HCT116 (cell line): ENCODE results near the gene CFAP57. TPM values are rescaled to one million over a fixed set of nuclear protein-coding genes. Genes with fewer than 3 reads are reported as not detected.

Experiments used
- ATAC-seq: fragments of 200-7000 bp; cut with Tn5 transposase; 2 replicates; pipeline ENCODE4 v1.9.1; 2020; ENCODE audit warnings: mild to moderate bottlenecking, moderate library complexity
- BruUV-seq: library from RNA; stranded (reverse); fragments of 400-500 nt; replicated peaks from 2 replicates; lab custom pipeline; 2021; lab: Mats Ljungman, UMichigan
- CTCF ChIA-PET: fragments of 300-600 bp; sonication (Branson Sonifier 250); formaldehyde crosslinking; loops from one replicate; lab custom pipeline; 2021; ENCODE audit warnings: antibody characterized with exemption; lab: Charles Lee
- POLR2A ChIA-PET: fragments of 300-600, 350-600 bp; sonication (Branson Sonifier 250); formaldehyde crosslinking; loops from one replicate; lab custom pipeline; 2021; ENCODE audit warnings: antibody characterized with exemption; lab: Charles Lee
- RAD21 ChIA-PET, 2 experiments: fragments of 300-600 bp; sonication (Branson Sonifier 250); formaldehyde crosslinking; loops; one replicate each; lab custom pipeline; 2023; ENCODE audit warnings: low total read pairs in 2 of 2; ENCODE audit not compliant: uncharacterized antibody in 2 of 2, unreplicated experiment in 2 of 2, low non-redundant PET in 1 of 2; lab: Charles Lee
- DNase-seq: peaks from one replicate; pipeline ENCODE4 v3.0.0-alpha.2; 2010; ENCODE audit warnings: low read depth, low spot score
- H2AFZ ChIP-seq: fragments of 200-600 bp; shearing (Covaris generic), sonication (generic); 2 replicates; pipeline ENCODE4 v1.6.1; 2017; ENCODE audit warnings: low read depth, mixed run types, mixed read lengths, antibody characterized with exemption, low read length; ENCODE audit not compliant: poor library complexity, severe bottlenecking
- H3K27ac ChIP-seq: 2 replicates; pipeline ENCODE4 v1.5.1; 2012; ENCODE audit warnings: low read depth, low read length
- H3K27me3 ChIP-seq: fragments of 200-600 bp; sonication (generic); 2 replicates; pipeline ENCODE4 v1.6.1; 2016; ENCODE audit warnings: mixed run types, low read length, mixed read lengths; ENCODE audit not compliant: insufficient read depth
- H3K36me3 ChIP-seq, 2 experiments: fragments of 200-500 bp in 1 of 2; fragments of 200-600 bp in 1 of 2; sonication (Bioruptor generic) in 1 of 2; sonication (generic) in 1 of 2; 2 replicates each; pipeline versions ENCODE4 v1.5.1 to v1.6.1; 2014 to 2016; ENCODE audit warnings: low read length in 2 of 2, inconsistent platforms in 1 of 2, mixed read lengths in 1 of 2, mixed run types in 1 of 2; ENCODE audit not compliant: insufficient read depth in 2 of 2, control insufficient read depth in 1 of 2
- H3K4me1 ChIP-seq, 2 experiments: fragments of 200-600 bp in 1 of 2; sonication (generic) in 1 of 2; 2 replicates each; pipeline versions ENCODE4 v1.5.1 to v1.6.1; 2012 to 2017; ENCODE audit warnings: low read length in 2 of 2, inconsistent platforms in 1 of 2, mild to moderate bottlenecking in 1 of 2, mixed read lengths in 1 of 2, mixed run types in 1 of 2, moderate library complexity in 1 of 2; ENCODE audit not compliant: insufficient read depth in 2 of 2, control insufficient read depth in 1 of 2
- H3K4me2 ChIP-seq: fragments of 200-600 bp; sonication (generic); 2 replicates; pipeline ENCODE4 v1.6.1; 2017; ENCODE audit warnings: mixed run types, low read length, mixed read lengths
- H3K4me3 ChIP-seq, 2 experiments: fragments of 200-600 bp in 1 of 2; sonication (generic) in 1 of 2; replicated peaks in 1 of 2; 2 replicates each; pipeline ENCODE4 v1.5.1; 2011 to 2016; ENCODE audit warnings: low read length in 2 of 2, control low read depth in 1 of 2, low read depth in 1 of 2, mild to moderate bottlenecking in 1 of 2, mixed read lengths in 1 of 2, mixed run types in 1 of 2
- H3K79me2 ChIP-seq: fragments of 200-600 bp; sonication (generic); 2 replicates; pipeline ENCODE4 v1.6.1; 2017; ENCODE audit warnings: mild to moderate bottlenecking, mixed run types, low read length, moderate library complexity, mixed read lengths; ENCODE audit not compliant: insufficient read depth
- H3K9ac ChIP-seq: fragments of 200-600 bp; sonication (generic); 2 replicates; pipeline ENCODE4 v1.6.1; 2016; ENCODE audit warnings: low read length, mixed read lengths
- H3K9me2 ChIP-seq: fragments of 200-600 bp; sonication (generic), shearing (Covaris generic); 2 replicates; pipeline ENCODE4 v1.6.1; 2017; ENCODE audit warnings: mixed run types, mild to moderate bottlenecking, moderate library complexity; ENCODE audit not compliant: insufficient read depth
- H3K9me3 ChIP-seq, 2 experiments: fragments of 200-500 bp in 1 of 2; fragments of 200-600 bp in 1 of 2; sonication (Bioruptor generic) in 1 of 2; sonication (generic) in 1 of 2; 2 replicates each; pipeline ENCODE4 v1.6.1; 2014 to 2017; ENCODE audit warnings: low read length in 2 of 2, mixed read lengths in 2 of 2, inconsistent platforms in 1 of 2, low read depth in 1 of 2, mild to moderate bottlenecking in 1 of 2, mixed run types in 1 of 2, moderate library complexity in 1 of 2; ENCODE audit not compliant: control insufficient read depth in 1 of 2, insufficient read depth in 1 of 2
- H4K20me1 ChIP-seq: fragments of 200-600 bp; sonication (generic), shearing (Covaris generic); 2 replicates; pipeline ENCODE4 v1.6.1; 2017; ENCODE audit warnings: mixed run types, mild to moderate bottlenecking, moderate library complexity; ENCODE audit not compliant: insufficient read depth
- CEBPB ChIP-seq: IDR thresholded peaks from 2 replicates; pipeline ENCODE4 v1.6.1; 2012; ENCODE audit warnings: low read depth
- EGR1 ChIP-seq: IDR thresholded peaks from 2 replicates; pipeline ENCODE4 v1.6.1; 2012; ENCODE audit warnings: low read depth
- EZH2 ChIP-seq: fragments of 200-600 bp; sonication (generic); IDR thresholded peaks from 2 replicates; pipeline ENCODE4 v1.6.1; 2017; ENCODE audit warnings: antibody characterized with exemption, mixed run types
- EZH2phosphoT487 ChIP-seq: fragments of 200-600 bp; IDR thresholded peaks from 2 replicates; pipeline ENCODE4 v1.6.1; 2018; ENCODE audit warnings: antibody characterized with exemption, borderline replicate concordance
- JUND ChIP-seq: IDR thresholded peaks from 2 replicates; pipeline ENCODE4 v1.6.1; 2012
- POLR2AphosphoS5 ChIP-seq: IDR thresholded peaks from 2 replicates; pipeline ENCODE4 v1.6.1; 2011; ENCODE audit warnings: mild to moderate bottlenecking, low read depth, low read length, moderate library complexity
- RAD21 ChIP-seq: IDR thresholded peaks from 2 replicates; pipeline ENCODE4 v1.6.1; 2012; ENCODE audit warnings: low read depth, mild to moderate bottlenecking
- SP1 ChIP-seq: IDR thresholded peaks from 2 replicates; pipeline ENCODE4 v1.6.1; 2012; ENCODE audit warnings: low read depth
- YY1 ChIP-seq: IDR thresholded peaks from 2 replicates; pipeline ENCODE4 v1.6.1; 2011; ENCODE audit warnings: low read length, low read depth, moderate library complexity, mild to moderate bottlenecking; ENCODE audit not compliant: insufficient replicate concordance; ENCODE audit errors: extremely low read depth
- ZFX ChIP-seq: fragments of 450-650 bp; IDR thresholded peaks from 2 replicates; pipeline ENCODE4 v1.6.1; 2017
- ZNF274 ChIP-seq: fragments of 200-500 bp; sonication (Bioruptor generic); IDR thresholded peaks from 2 replicates; pipeline ENCODE4 v1.6.1; 2014; ENCODE audit warnings: mild to moderate bottlenecking, low read depth, low read length, inconsistent platforms
- intact Hi-C: fragments of 100-400 bp; cut with micrococcal nuclease; formaldehyde crosslinking; loops from 2 replicates; pipeline ENCODE4 v1.10.0; 2022
- total RNA-seq: library from RNA; stranded (reverse); gene quantifications from one replicate; pipeline ENCODE4 v1.2.1, GENCODE V29; 2021; ENCODE audit not compliant: unreplicated experiment
- TF ChIP-seq, protein P1 (sequence below): IDR thresholded peaks from 2 replicates; pipeline ENCODE4 v1.6.1; 2011; ENCODE audit warnings: mild to moderate bottlenecking, low read length, moderate library complexity; ENCODE audit not compliant: insufficient replicate concordance; ENCODE audit errors: extremely low read depth
- TF ChIP-seq, protein P2 (sequence below): IDR thresholded peaks from 2 replicates; pipeline ENCODE4 v1.6.1; 2012; ENCODE audit warnings: low read depth
- TF ChIP-seq, protein P3 (sequence below), 3 experiments: fragments of 200-600 bp in 1 of 3; sonication (generic) in 1 of 3; IDR thresholded peaks in 2 of 3; conservative IDR thresholded peaks in 1 of 3; 2 replicates each; pipeline ENCODE4 v1.5.1; 2012 to 2017; ENCODE audit warnings: low read depth in 2 of 3, low read length in 2 of 3, antibody characterized with exemption in 1 of 3, borderline replicate concordance in 1 of 3, control low read depth in 1 of 3, mild to moderate bottlenecking in 1 of 3, mixed read lengths in 1 of 3, mixed run types in 1 of 3, moderate library complexity in 1 of 3; ENCODE audit not compliant: insufficient read depth in 1 of 3
- TF ChIP-seq, protein P4 (sequence below): IDR thresholded peaks from 2 replicates; pipeline ENCODE4 v1.6.1; 2012

Gene CFAP57
- total RNA-seq, 1 experiment from 2014 or later: 0.49 TPM

DNA sequence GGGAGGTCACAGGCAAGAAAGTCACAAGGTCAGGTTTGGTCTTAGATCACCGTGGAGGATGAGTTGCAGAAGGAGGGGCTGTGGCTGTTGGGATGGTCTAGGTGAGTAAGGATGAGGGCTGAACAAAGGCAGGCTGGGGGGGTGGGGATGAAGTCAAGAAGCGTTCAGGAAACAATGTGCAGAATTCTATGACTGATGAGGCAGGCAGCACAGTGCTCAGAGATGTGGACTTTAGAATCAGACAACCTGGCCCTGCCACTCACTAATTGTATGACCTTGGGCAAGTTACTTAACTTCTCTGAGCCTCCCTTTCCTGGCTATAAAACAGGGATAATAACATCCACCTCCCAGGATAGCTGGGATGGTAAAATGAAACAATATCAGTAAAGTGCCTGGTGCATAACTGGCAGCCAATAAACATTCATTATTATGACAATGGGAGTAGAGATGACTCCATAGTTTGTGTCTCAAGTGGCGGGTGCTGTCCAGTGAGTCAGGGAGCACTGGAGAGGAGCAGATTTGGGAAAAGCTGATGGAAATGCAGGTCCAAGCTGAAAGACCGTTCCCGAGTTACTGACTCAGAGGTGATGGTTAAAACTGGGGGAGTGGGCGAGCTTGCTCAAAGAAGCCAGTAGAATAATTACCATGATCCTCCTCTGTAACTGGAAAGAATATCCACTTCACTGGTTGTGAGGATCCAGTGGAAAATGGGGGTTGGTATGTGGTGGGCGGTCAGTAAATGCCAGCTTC is 130.8 kb downstream of the CFAP57 start:
- H3K4me2 ChIP-seq: no peak overlapping the region
- H3K4me1 ChIP-seq: peaks cover 0 to 7% of the 10 kb centered on the region in 2 experiments; a peak in 1 of 4 replicates
- no peak overlapping the region for H2AFZ ChIP-seq
- BruUV-seq: no TSS peak
- TF ChIP-seq, protein P1, sequence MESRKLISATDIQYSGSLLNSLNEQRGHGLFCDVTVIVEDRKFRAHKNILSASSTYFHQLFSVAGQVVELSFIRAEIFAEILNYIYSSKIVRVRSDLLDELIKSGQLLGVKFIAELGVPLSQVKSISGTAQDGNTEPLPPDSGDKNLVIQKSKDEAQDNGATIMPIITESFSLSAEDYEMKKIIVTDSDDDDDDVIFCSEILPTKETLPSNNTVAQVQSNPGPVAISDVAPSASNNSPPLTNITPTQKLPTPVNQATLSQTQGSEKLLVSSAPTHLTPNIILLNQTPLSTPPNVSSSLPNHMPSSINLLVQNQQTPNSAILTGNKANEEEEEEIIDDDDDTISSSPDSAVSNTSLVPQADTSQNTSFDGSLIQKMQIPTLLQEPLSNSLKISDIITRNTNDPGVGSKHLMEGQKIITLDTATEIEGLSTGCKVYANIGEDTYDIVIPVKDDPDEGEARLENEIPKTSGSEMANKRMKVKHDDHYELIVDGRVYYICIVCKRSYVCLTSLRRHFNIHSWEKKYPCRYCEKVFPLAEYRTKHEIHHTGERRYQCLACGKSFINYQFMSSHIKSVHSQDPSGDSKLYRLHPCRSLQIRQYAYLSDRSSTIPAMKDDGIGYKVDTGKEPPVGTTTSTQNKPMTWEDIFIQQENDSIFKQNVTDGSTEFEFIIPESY: no peak
- TF ChIP-seq EZH2phosphoT487: no peak
- TF ChIP-seq POLR2AphosphoS5: no peak
- TF ChIP-seq, protein P2, sequence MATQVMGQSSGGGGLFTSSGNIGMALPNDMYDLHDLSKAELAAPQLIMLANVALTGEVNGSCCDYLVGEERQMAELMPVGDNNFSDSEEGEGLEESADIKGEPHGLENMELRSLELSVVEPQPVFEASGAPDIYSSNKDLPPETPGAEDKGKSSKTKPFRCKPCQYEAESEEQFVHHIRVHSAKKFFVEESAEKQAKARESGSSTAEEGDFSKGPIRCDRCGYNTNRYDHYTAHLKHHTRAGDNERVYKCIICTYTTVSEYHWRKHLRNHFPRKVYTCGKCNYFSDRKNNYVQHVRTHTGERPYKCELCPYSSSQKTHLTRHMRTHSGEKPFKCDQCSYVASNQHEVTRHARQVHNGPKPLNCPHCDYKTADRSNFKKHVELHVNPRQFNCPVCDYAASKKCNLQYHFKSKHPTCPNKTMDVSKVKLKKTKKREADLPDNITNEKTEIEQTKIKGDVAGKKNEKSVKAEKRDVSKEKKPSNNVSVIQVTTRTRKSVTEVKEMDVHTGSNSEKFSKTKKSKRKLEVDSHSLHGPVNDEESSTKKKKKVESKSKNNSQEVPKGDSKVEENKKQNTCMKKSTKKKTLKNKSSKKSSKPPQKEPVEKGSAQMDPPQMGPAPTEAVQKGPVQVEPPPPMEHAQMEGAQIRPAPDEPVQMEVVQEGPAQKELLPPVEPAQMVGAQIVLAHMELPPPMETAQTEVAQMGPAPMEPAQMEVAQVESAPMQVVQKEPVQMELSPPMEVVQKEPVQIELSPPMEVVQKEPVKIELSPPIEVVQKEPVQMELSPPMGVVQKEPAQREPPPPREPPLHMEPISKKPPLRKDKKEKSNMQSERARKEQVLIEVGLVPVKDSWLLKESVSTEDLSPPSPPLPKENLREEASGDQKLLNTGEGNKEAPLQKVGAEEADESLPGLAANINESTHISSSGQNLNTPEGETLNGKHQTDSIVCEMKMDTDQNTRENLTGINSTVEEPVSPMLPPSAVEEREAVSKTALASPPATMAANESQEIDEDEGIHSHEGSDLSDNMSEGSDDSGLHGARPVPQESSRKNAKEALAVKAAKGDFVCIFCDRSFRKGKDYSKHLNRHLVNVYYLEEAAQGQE: no peak
- TF ChIP-seq RAD21: no peak
- TF ChIP-seq JUND: no peak
- TF ChIP-seq SP1: no peak
- TF ChIP-seq EGR1: no peak
- no peak for TF ChIP-seq ZFX
- TF ChIP-seq, protein P3, sequence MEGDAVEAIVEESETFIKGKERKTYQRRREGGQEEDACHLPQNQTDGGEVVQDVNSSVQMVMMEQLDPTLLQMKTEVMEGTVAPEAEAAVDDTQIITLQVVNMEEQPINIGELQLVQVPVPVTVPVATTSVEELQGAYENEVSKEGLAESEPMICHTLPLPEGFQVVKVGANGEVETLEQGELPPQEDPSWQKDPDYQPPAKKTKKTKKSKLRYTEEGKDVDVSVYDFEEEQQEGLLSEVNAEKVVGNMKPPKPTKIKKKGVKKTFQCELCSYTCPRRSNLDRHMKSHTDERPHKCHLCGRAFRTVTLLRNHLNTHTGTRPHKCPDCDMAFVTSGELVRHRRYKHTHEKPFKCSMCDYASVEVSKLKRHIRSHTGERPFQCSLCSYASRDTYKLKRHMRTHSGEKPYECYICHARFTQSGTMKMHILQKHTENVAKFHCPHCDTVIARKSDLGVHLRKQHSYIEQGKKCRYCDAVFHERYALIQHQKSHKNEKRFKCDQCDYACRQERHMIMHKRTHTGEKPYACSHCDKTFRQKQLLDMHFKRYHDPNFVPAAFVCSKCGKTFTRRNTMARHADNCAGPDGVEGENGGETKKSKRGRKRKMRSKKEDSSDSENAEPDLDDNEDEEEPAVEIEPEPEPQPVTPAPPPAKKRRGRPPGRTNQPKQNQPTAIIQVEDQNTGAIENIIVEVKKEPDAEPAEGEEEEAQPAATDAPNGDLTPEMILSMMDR (IDR thresholded peaks at IDR 0.05 in 2 of 3, conservative IDR thresholded peaks at IDR 0.05 in 1 of 3; ENCODE audit: borderline replicate concordance in 1 of 3, insufficient read depth in 1 of 3, low read depth in 2 of 3, low read length in 2 of 3): no peak
- no peak for TF ChIP-seq YY1
- TF ChIP-seq CEBPB: no peak
- TF ChIP-seq, protein P4, sequence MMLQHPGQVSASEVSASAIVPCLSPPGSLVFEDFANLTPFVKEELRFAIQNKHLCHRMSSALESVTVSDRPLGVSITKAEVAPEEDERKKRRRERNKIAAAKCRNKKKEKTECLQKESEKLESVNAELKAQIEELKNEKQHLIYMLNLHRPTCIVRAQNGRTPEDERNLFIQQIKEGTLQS: no peak
- no peak for TF ChIP-seq EZH2
- no peak for TF ChIP-seq ZNF274
- TF ChIP-seq, all 23 proteins: peak for 0
- ATAC-seq: no peak
- Histone ChIP-seq H3K27me3 (no peaks in the 10 kb centered on the region), H3K9me2 (no peaks in the 10 kb centered on the region), H3K36me3 (no peaks in the 10 kb centered on the region), H3K27ac (no peak overlapping the region), H3K4me3 (no peak overlapping the region), H4K20me1 (no peaks in the 10 kb centered on the region), H3K9me3 (no peaks in the 10 kb centered on the region), H3K79me2 (no peaks in the 10 kb centered on the region), H3K9ac (no peak overlapping the region)
- intact Hi-C loops: no loop called here
- POLR2A ChIA-PET: no interaction called here
- CTCF ChIA-PET: no interaction called here
- RAD21 ChIA-PET: no interaction called here
- no peak for DNase-seq
